GOT3 (cell line): Measurements from ENCODE around the gene NFAM1.
A peak's percentile ranks its signal among the peaks of the same experiment; 100 is the strongest.

Source experiments
- DNase-seq: peaks from one replicate; lab custom pipeline; 2025; ENCODE audit warnings: mixed read lengths; lab: John Stamatoyannopoulos, UW

Gene NFAM1

GRCh38 chr22:42383287-42383686 is 48.9 kb downstream of the NFAM1 start:
- no peak for DNase-seq

- DNase-seq: no peak
Measured at GRCh38 chr22:42380769-42381551, 51.2 kb downstream of the NFAM1 start.

DNA sequence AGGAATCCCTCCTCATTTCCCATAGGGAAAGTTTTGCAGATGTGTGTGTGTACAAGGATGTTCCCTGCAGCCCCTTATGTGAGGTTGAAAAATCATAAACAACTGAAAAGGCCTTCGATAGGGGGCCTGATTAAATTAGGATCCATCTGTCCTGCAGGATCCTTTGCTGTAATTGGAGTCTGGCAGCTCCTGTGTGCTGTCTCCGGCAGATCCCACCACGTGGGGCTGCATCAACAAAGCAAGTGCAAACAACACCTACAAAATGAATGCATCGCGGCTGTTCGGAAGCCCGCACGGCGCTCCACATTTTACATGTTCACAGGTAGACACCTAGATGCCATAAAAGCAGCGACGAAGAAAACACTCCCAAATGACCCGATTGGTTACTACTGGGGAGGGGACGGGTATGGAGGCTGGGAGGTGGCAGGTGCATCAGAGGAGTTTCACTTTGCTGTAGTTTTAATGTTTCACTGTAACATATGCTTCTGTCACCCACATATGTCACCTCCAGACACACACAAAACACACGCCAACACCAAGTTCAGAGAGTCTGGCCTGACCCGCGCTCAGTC is 52.2 kb downstream of the NFAM1 start:
- no peak for DNase-seq

DNA sequence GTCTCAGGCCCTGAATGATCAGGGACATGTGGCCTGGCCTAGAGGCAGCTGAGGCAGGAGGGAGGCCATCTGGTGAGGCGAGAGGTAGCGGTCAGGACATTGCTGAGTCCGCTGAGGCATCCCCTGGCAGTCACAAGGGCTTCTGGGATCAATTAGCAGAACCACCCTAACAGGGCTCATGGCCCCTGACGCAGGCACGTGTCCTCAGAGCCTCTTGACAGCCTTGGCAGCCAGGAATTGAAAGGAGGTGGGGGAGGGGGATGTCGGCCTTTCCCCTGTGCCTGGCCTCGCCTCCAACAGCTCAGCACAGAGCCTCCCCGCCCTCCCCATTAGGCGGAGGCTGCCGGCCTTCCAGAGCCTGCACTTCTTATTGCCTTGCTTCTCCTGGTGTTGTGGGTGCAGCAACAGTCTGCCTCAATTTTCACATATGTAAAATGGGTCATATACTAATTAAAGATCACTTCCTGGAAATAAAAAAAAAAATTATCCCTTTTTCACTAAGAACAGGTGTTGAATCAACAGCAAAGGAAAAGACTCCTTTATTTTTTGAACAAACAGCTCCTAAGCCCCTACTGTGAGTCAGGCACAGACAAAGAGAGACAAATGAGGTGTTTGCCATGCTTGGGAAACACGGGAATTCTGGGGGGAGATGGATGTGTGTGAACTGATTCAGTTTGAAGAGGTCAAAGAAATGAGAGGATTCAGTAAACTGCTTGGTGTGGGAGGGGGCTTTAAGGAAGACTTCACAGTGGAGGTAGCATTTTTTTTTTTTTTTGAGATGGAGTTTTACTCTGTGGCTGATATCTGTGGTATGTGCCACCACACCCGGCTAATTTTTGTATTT is 55.3 kb downstream of the NFAM1 start:
- DNase-seq: no peak

DNA sequence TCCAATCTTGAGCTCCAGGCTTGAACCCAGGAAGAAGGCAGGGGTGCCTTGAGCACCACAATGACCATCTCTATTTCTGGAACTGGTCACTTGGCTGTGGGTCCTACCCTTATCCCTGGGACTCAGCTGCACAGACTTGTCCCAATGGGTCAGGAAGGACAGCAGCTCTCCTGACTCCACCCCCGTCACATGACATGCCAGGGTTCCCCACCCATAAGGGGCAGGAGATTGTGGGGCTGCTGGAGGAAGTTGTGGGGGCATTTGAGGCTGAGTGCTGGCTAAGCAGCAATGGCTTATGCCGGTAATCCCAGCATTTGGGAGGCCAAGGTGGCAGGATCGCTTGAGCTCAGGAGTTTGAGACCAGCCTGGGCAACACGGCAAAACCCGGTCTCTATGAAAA is 56.2 kb downstream of the NFAM1 start:
- DNase-seq: no peak

GRCh38 chr22:42372976-42373375 is 59.2 kb downstream of the NFAM1 start:
- DNase-seq: no peak

DNA sequence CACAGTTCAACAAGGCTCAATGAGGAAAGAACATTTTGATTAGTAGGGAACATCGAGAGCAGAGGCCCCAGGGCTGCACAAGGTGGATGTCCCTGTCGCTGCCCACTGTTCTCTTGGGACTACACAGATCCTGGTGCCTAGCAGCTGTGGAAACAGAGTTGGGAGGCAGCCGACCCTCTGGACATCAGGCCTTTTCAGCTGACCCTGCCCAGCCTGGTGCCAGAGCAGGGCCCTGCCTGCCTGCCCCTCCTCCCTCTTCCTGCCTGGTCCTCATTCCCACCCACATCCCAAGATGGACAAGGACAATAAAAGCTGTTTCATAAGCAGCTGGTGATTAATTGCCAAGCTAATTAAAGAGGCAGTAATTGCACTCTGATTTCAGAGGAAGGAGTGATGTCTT is 60.7 kb downstream of the NFAM1 start:
- DNase-seq: no peak

- no peak for DNase-seq
Measured at GRCh38 chr22:42371099-42371498, 61.1 kb downstream of the NFAM1 start.

GRCh38 chr22:42369250-42370041 is 62.8 kb downstream of the NFAM1 start:
- peak; percentile 60 for DNase-seq

GRCh38 chr22:42368379-42369249 is 63.6 kb downstream of the NFAM1 start:
- no peak for DNase-seq

- DNase-seq: no peak
Measured at GRCh38 chr22:42367980-42368378, 64.2 kb downstream of the NFAM1 start.

GRCh38 chr22:42366806-42367581 is 65.2 kb downstream of the NFAM1 start:
- DNase-seq: no peak

GRCh38 chr22:42365942-42366695 is 66.1 kb downstream of the NFAM1 start:
- no peak for DNase-seq

- no peak for DNase-seq
Measured at GRCh38 chr22:42365111-42365865, 66.9 kb downstream of the NFAM1 start.

DNA sequence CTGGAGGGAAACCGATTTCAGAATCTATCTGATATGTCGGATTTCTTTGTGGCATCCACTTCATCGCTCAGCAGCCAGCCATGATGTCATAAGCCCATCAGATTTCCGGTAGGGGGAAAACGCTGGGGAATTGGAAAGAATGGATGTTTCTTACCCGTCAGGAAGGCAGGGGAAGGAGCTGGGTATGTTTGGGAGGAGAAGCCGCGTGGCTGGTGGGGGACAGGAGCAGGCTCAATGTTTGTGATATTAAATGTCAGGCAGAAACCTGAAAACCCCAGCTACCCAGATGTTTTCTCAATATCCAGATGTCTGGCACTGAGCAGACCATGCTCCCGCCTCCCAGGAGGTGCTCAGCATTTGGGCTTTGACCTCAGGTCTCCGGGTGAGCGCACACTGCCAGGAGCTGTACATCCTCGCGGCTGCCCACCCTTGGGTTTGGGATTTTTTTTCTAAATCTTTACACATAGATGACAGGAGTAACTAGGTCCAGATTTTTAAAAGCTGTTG is 67.5 kb downstream of the NFAM1 start:
- DNase-seq: no peak

GRCh38 chr22:42363892-42364291 is 68.3 kb downstream of the NFAM1 start:
- DNase-seq: no peak

GRCh38 chr22:42361523-42361922 is 70.7 kb downstream of the NFAM1 start:
- DNase-seq: no peak

DNA sequence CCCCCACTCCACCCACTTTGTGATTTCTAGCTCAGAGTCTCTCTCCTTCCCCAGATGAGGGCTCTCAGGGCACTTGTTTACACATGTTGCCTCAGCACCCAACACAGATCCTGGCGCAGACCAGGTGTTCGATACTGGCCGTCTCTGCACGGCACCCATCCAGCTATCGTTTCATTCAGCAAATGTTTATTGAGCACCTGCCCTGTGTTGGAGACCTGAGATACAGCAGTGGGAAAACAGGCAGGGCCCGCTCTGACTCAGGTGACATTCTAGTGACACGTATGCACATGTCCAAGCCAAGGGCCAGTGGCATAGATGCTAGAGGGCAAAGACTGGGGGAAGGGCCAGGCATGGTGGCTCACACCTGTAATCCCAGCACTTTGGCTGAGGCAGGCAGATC is 71.9 kb downstream of the NFAM1 start:
- no peak for DNase-seq
